WERI-Rb-1 (cell line): ENCODE measurements around the gene CYP2A7.
"Not testable (repeated sequence)": the region's sequence is repeated elsewhere in the genome, so short reads cannot be mapped to it uniquely, and the experiment has no call there.

Experiments used
- DNase-seq: peaks from one replicate; pipeline ENCODE4 v3.0.0-alpha.2; 2020
- H3K27ac ChIP-seq: fragments of 250-450 bp; sonication (Bioruptor Pico); 2 replicates; pipeline ENCODE4 v1.5.1; 2020; ENCODE audit warnings: mild to moderate bottlenecking, moderate library complexity
- H3K27me3 ChIP-seq: fragments of 250-450 bp; sonication (Bioruptor Pico); 2 replicates; pipeline ENCODE4 v1.5.1; 2021; ENCODE audit warnings: mild to moderate bottlenecking, low read depth, moderate library complexity; ENCODE audit not compliant: insufficient read depth, severe bottlenecking
- H3K36me3 ChIP-seq: fragments of 250-450 bp; sonication (Bioruptor Pico); 2 replicates; pipeline ENCODE4 v1.5.1; 2020; ENCODE audit warnings: mild to moderate bottlenecking, moderate library complexity
- H3K4me3 ChIP-seq: 2 replicates; pipeline ENCODE4 v1.5.1; 2011; ENCODE audit warnings: low read depth, mild to moderate bottlenecking, control low read depth, low read length
- H3K9me3 ChIP-seq: fragments of 250-450 bp; sonication (Bioruptor Pico); 2 replicates; pipeline ENCODE4 v1.5.1; 2021; ENCODE audit warnings: mild to moderate bottlenecking, moderate library complexity; ENCODE audit not compliant: severe bottlenecking
- TF ChIP-seq, protein P1 (sequence below): IDR thresholded peaks from 2 replicates; pipeline ENCODE4 v1.5.1; 2011; ENCODE audit warnings: low read depth, mild to moderate bottlenecking, control low read depth, inconsistent platforms, low read length

Gene CYP2A7

DNA sequence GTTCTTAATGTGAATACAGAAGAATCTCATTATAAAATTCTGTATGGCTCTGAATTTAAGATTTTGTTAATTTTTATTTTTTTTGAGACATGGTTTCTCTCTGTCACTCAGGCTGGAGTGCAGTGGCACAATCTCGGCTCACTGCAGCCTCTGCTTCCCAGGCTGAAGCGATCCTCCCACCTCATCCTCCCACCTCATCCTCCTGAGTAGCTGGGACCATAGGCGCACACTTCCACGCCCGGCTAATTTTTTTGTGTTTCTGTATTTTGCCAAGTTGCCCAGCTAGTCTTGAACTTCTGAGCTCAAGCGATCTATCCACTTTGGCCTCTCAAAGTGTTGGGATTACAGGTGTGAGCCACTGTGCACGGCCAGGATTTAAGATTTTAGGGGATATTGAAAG lies 14.3 kb downstream of the CYP2A7 start:
- H3K27me3 ChIP-seq = no peaks in the 10 kb centered on the region
- no peaks in the 10 kb centered on the region for H3K36me3 ChIP-seq
- H3K4me3 ChIP-seq = no peak overlapping the region
- H3K9me3 ChIP-seq = no peaks in the 10 kb centered on the region
- TF ChIP-seq, protein P1, sequence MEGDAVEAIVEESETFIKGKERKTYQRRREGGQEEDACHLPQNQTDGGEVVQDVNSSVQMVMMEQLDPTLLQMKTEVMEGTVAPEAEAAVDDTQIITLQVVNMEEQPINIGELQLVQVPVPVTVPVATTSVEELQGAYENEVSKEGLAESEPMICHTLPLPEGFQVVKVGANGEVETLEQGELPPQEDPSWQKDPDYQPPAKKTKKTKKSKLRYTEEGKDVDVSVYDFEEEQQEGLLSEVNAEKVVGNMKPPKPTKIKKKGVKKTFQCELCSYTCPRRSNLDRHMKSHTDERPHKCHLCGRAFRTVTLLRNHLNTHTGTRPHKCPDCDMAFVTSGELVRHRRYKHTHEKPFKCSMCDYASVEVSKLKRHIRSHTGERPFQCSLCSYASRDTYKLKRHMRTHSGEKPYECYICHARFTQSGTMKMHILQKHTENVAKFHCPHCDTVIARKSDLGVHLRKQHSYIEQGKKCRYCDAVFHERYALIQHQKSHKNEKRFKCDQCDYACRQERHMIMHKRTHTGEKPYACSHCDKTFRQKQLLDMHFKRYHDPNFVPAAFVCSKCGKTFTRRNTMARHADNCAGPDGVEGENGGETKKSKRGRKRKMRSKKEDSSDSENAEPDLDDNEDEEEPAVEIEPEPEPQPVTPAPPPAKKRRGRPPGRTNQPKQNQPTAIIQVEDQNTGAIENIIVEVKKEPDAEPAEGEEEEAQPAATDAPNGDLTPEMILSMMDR = no peak
- H3K27ac ChIP-seq = no peak overlapping the region
- no peak for DNase-seq

DNA sequence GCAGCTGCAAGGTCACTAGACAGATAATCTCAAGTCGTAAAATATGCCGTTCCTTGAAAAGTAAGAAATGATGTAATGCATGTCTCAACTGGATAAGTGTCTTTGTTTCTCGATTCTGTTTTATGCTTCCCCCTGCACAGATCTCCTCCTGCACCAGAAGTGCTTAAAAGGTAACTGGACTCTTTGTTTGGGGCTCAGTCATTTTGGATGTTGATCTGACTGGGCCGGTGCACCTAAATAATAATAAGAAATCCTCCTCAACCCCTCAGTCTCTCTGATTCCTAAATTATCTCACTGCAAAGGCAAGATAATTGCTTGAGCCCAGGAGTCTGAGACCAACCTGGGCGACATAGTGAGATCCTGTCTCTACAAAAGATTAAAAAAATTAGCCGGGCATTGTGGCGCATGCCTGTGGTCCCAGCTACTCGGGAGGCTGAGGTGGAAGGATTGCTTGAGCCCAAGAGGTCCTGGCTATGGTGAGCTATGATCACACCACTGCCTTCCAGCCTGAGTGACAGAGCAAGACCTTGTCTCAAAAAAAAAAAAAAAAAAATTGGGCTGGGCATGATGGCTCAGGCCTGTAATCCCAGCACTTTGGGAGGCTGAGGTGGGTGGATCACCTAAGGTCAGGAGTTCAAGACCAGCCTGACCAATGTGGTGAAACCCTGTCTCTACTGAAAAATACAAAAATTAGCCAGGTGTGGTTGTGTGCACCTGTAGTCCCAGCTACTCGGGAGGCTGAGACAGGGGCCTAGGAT lies 17.1 kb downstream of the CYP2A7 start:
- not testable (repeated sequence) for H3K4me3 ChIP-seq, H3K27me3 ChIP-seq, DNase-seq, H3K9me3 ChIP-seq, H3K27ac ChIP-seq, H3K36me3 ChIP-seq

DNA sequence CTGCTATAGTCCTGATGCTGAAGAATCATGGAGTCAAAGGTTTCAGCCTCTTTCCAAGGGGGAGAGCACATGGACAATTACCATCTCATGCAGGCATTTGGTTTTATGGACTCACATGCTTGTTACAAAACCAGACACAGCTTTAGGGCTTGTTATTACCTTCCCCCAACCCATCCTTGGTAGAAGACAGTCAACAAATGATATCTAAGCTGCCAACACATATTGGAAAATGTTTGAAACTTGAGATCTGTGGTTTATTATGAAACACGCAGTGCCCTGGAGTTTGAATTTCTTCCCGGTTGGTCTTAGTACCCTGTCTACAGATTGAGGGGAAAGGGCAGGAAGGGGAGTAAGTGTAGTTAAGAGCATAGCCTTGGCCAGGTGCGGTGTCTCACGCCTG lies 19.2 kb downstream of the CYP2A7 start:
- Histone ChIP-seq H3K27ac (no peak overlapping the region), H3K4me3 (no peak overlapping the region), H3K9me3 (no peaks in the 10 kb centered on the region), H3K36me3 (no peaks in the 10 kb centered on the region), H3K27me3 (no peaks in the 10 kb centered on the region)
- TF ChIP-seq, protein P1 = no peak
- DNase-seq = no peak

DNA sequence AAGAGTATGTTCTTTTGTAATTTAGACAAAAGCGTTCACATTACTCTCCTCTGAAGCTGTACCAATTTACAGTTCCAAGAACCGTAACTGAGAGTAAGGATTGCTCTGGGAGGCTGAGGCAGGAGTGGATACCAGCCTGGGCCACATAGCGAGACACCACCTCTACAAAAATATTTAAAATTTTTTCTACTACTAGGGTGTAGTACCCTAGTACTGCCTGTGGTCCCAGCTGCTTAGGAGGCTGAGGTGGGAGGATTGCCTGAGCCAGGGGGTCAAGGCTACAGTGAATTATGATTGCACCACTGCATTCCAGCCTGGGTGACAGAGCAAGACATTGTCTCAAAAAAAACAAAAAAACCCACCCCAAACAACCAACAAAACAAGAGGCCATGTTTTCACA lies 19.7 kb downstream of the CYP2A7 start:
- no peaks in the 10 kb centered on the region for H3K9me3 ChIP-seq
- TF ChIP-seq, protein P1 = no peak
- H3K27ac ChIP-seq = no peak overlapping the region
- no peaks in the 10 kb centered on the region for H3K27me3 ChIP-seq
- DNase-seq = no peak
- H3K36me3 ChIP-seq = no peaks in the 10 kb centered on the region
- no peak overlapping the region for H3K4me3 ChIP-seq

DNA sequence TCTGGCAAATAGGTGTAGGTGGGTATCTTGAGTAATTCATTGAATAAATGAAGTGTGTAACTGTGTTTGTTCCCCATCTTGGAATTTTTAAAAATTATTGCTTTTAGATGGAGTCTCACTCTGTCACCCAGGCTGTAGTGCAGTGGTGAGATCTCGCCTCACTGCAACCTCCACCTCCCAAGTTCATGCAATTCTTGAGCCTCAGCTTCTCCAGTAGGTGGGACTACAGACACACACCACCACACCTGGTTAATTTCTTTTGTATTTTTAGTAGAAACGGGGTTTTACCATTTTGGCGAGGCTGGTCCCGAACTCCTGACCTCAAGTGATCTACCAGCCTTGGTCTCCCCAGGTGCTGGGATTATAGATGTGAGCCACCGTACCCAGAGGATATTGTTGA lies 23.9 kb downstream of the CYP2A7 start:
- TF ChIP-seq, protein P1 = no peak
- no peak for DNase-seq
- H3K27ac ChIP-seq = no peak overlapping the region
- H3K36me3 ChIP-seq = no peaks in the 10 kb centered on the region
- no peaks in the 10 kb centered on the region for H3K27me3 ChIP-seq
- no peak overlapping the region for H3K4me3 ChIP-seq
- no peaks in the 10 kb centered on the region for H3K9me3 ChIP-seq

DNA sequence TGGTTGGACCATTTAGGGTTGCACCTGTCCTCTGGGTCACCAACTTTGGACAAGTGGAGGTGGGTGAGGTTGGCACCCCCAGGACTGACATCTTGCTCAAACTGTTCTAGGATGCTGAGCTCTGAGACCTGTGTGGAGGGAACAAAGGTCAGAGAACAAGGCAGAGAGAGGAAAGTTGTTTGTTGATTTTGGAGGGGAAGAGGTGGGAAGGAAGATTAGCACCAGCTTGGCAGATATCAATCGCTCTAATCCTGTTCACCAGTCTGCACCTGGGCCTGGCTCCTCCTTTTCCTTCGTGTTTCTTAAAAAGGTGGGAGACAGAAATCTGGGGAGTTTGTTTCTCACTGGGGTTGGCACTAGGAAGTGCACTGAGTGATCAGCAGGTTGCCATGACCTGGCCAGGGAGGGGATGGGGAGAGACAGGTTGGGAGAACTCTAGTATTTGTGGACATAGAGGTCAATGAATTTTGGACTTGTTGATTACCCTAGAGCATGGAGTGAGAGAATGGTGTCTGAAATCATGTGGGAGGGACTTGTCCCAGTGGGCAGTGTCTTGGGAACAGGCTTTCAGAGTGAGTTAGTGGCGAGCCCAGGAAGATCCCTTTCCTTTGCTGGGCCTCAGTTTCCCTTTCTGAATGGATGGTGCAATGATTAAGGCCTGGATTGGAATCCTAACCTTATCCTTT lies 29.4 kb downstream of the CYP2A7 start:
- H3K27ac ChIP-seq, DNase-seq, H3K9me3 ChIP-seq, H3K36me3 ChIP-seq, H3K27me3 ChIP-seq, H3K4me3 ChIP-seq: not testable (repeated sequence)

DNA sequence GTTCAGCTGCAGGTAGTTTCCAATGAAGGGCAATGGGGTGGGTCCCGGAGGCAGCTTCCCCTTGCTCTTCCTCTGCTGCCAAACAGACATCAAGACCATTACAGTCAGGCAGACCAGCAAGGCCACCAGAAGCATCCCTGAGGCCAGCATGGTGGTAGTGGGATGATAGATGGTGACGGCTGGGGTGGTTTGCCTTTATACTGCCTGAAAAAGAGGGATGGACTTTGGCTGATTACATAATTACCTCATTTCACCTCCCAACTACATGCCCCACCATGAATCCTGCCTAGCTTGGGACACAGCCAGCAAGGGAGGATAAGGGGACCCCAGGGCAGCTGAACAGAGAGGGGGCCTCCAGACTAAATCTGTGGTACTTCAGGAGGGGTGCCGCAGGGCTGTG lies 31.8 kb downstream of the CYP2A7 start, which contains the start of gene CYP2A6:
CYP2A6 (minus strand) TSS at position 171 of the 400 bp plus-strand sequence; CDS start at position 150, 21 bp downstream.
- not testable (repeated sequence) for H3K27me3 ChIP-seq, DNase-seq, H3K27ac ChIP-seq, H3K9me3 ChIP-seq, H3K36me3 ChIP-seq, H3K4me3 ChIP-seq

DNA sequence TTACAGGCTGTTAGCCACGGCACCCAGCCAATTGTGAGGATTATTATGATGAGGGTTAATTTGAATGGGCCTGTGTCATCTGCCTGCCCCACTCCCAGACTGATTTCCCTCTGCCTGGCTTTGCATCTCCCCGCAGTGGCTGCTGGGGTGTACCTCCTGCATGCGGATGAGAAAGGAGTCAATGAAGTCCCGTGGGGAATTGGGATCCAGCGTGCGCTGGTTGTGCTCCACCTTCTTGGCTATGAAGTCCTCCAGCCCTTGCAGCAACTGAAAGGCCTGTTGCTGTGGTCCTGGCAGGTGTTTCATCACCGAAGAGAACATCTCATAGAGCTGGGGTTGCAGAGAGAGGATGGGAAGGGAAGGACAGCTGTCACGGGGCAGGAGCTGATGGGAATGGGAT lies 35.3 kb downstream of the CYP2A7 start:
- DNase-seq, H3K27ac ChIP-seq, H3K9me3 ChIP-seq, H3K36me3 ChIP-seq, H3K27me3 ChIP-seq, H3K4me3 ChIP-seq: not testable (repeated sequence)

DNA sequence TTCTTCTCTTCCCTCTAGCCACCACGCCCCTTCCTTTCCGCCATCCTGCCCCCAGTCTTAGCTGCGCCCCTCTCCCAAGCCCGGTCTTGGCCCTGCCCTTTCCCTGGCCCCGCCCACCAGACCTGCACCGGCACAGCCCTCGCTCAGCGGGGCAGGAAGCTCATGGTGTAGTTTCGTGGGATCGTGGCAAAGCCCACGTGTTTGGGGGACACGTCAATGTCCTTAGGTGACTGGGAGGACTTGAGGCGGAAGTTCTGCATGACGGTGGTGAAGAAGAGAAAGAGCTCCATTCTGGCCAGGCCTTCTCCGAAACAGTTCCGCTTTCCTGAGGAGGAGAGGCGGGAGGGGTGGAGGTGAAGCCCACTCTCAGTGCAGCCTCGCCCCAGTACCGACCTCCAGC lies 38.4 kb downstream of the CYP2A7 start:
- not testable (repeated sequence) for H3K4me3 ChIP-seq, H3K9me3 ChIP-seq, DNase-seq, H3K27ac ChIP-seq, H3K36me3 ChIP-seq, H3K27me3 ChIP-seq

DNA sequence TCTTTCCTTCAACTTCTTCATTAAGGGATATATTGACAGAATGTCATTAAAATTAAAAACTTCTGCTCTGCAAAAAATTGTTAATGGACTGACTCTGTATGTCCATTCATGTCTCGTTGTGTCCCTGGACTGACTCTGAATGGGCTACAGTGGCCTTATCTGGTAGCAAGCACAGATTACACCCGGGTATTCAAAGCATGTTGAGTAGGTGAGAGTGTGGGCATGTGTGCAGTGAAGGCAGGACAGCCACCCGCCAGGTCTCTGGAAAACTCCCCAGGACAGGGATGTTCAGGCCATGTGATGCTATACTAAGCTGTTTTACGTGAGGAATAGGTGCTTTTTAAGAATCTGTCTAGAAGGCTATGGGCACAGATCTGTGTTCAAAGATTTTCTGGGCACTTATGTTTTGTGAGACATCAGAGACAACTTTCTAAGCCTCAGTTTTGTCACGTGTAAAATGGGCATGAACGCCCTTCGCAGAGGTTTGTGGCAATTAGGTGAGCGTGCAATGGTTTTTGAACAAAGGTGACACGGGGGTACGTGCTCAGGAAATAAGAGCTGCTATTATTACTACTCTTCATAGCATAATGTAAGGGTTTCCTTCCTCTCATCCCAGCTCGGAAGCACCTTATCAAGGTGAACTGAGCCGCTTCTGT lies 38.9 kb downstream of the CYP2A7 start:
- H3K9me3 ChIP-seq, DNase-seq, H3K4me3 ChIP-seq, H3K27me3 ChIP-seq, H3K36me3 ChIP-seq, H3K27ac ChIP-seq: not testable (repeated sequence)
